HepG2 (cell line): Measurements from ENCODE around the gene STX8.

Source experiments
- ATF1 ChIP-seq: IDR thresholded peaks from 2 replicates; pipeline ENCODE4 v1.6.1; 2016; ENCODE audit warnings: mild to moderate bottlenecking, control low read depth
- CREB1 ChIP-seq, 2 experiments: fragments of 450-650 bp in 1 of 2; IDR thresholded peaks; 2 replicates each; pipeline ENCODE4 v1.6.1; 2016 to 2017; ENCODE audit warnings: control low read depth in 1 of 2, mild to moderate bottlenecking in 1 of 2, missing compliant biosample characterization in 1 of 2, missing genetic modification characterization in 1 of 2
- ISX ChIP-seq: sonication (generic); formaldehyde crosslinking; conservative IDR thresholded peaks from 2 replicates; pipeline ENCODE4 v1.5.0; 2020; ENCODE audit warnings: missing genetic modification reagents
- MYC ChIP-seq: sonication (generic); formaldehyde crosslinking; IDR thresholded peaks from 2 replicates; pipeline ENCODE4 v1.9.0; 2021; ENCODE audit warnings: missing genetic modification reagents, borderline replicate concordance
- MZF1 ChIP-seq: sonication (generic); formaldehyde crosslinking; IDR thresholded peaks from 2 replicates; pipeline ENCODE4 v1.8.1; 2023; ENCODE audit warnings: mild to moderate bottlenecking, missing genetic modification reagents, borderline replicate concordance
- RAD21 ChIP-seq: fragments of 450-650 bp; formaldehyde crosslinking; IDR thresholded peaks from 2 replicates; pipeline ENCODE4 v1.5.0; 2020; ENCODE audit warnings: mild to moderate bottlenecking
- RARG ChIP-seq: sonication (generic); formaldehyde crosslinking; IDR thresholded peaks from 2 replicates; pipeline ENCODE4 v1.4.0; 2020; ENCODE audit warnings: low read depth, mild to moderate bottlenecking, missing genetic modification reagents
- ZNF629 ChIP-seq: sonication (generic); formaldehyde crosslinking; conservative IDR thresholded peaks from 2 replicates; pipeline ENCODE4 v1.5.0; 2020; ENCODE audit warnings: missing genetic modification reagents
- ZNF776 ChIP-seq: sonication (generic); formaldehyde crosslinking; IDR thresholded peaks from 2 replicates; pipeline ENCODE4 v1.4.0; 2020; ENCODE audit warnings: mild to moderate bottlenecking, missing genetic modification reagents
- TF ChIP-seq, protein P1 (sequence below): sonication (generic); formaldehyde crosslinking; IDR thresholded peaks from 2 replicates; pipeline ENCODE4 v1.8.1; 2023; ENCODE audit warnings: missing genetic modification reagents, inconsistent platforms, borderline replicate concordance
- TF ChIP-seq, protein P2 (sequence below): sonication (generic); formaldehyde crosslinking; IDR thresholded peaks from 2 replicates; pipeline ENCODE4 v1.9.0; 2021; ENCODE audit warnings: mild to moderate bottlenecking, missing genetic modification reagents
- TF ChIP-seq, protein P3 (sequence below): sonication (generic); formaldehyde crosslinking; IDR thresholded peaks from 2 replicates; pipeline ENCODE4 v1.4.0; 2020; ENCODE audit warnings: missing genetic modification reagents
- TF ChIP-seq, protein P4 (sequence below): sonication (generic); formaldehyde crosslinking; IDR thresholded peaks from 2 replicates; pipeline ENCODE4 v1.5.0; 2020; ENCODE audit warnings: mild to moderate bottlenecking, missing genetic modification reagents, moderate library complexity

DNA sequence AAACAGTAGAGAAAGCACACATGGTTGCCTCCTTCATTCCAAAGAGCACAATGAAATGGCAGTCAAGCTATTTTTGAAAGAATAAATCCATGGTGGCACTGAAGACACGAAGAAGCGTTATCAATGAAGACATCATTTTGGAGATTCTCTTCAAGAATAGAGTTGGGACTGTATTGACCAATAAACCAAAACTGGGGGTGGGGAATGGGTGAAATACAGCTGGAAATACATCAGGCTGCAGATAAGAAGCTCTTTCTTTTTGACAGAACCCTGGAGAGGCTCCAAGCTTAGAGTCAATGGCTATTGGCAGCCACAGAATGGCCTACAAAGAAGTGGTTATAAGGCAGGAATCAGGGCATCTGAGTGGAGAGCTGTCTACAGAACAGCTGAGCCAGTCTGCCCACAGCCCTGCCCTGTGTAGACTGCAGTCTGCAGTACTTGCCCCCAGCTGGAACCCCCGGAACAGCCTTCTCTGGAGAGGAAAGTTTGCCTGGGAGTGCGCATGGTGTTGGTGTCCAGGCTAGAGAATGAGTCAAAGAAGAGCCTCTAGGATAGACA lies 100.4 kb downstream of the STX8 start:
- TF ChIP-seq RARG (CRISPR knock-in tag) (no peak), ZNF776 (CRISPR knock-in tag) (no peak), ISX (CRISPR knock-in tag) (no peak), ZNF629 (CRISPR knock-in tag) (no peak), MZF1 (no peak), MYC (CRISPR knock-in tag) (no peak), ATF1 (CRISPR knock-in tag) (no peak), RAD21 (CRISPR knock-in tag) (no peak), CREB1 (IDR thresholded peaks at IDR 0.05) (no peak), CREB1 (CRISPR knock-in tag; IDR thresholded peaks at IDR 0.05) (no peak)
- TF ChIP-seq, protein P1, sequence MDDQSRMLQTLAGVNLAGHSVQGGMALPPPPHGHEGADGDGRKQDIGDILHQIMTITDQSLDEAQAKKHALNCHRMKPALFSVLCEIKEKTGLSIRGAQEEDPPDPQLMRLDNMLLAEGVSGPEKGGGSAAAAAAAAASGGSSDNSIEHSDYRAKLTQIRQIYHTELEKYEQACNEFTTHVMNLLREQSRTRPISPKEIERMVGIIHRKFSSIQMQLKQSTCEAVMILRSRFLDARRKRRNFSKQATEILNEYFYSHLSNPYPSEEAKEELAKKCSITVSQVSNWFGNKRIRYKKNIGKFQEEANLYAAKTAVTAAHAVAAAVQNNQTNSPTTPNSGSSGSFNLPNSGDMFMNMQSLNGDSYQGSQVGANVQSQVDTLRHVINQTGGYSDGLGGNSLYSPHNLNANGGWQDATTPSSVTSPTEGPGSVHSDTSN, result no peak
- TF ChIP-seq, protein P2, sequence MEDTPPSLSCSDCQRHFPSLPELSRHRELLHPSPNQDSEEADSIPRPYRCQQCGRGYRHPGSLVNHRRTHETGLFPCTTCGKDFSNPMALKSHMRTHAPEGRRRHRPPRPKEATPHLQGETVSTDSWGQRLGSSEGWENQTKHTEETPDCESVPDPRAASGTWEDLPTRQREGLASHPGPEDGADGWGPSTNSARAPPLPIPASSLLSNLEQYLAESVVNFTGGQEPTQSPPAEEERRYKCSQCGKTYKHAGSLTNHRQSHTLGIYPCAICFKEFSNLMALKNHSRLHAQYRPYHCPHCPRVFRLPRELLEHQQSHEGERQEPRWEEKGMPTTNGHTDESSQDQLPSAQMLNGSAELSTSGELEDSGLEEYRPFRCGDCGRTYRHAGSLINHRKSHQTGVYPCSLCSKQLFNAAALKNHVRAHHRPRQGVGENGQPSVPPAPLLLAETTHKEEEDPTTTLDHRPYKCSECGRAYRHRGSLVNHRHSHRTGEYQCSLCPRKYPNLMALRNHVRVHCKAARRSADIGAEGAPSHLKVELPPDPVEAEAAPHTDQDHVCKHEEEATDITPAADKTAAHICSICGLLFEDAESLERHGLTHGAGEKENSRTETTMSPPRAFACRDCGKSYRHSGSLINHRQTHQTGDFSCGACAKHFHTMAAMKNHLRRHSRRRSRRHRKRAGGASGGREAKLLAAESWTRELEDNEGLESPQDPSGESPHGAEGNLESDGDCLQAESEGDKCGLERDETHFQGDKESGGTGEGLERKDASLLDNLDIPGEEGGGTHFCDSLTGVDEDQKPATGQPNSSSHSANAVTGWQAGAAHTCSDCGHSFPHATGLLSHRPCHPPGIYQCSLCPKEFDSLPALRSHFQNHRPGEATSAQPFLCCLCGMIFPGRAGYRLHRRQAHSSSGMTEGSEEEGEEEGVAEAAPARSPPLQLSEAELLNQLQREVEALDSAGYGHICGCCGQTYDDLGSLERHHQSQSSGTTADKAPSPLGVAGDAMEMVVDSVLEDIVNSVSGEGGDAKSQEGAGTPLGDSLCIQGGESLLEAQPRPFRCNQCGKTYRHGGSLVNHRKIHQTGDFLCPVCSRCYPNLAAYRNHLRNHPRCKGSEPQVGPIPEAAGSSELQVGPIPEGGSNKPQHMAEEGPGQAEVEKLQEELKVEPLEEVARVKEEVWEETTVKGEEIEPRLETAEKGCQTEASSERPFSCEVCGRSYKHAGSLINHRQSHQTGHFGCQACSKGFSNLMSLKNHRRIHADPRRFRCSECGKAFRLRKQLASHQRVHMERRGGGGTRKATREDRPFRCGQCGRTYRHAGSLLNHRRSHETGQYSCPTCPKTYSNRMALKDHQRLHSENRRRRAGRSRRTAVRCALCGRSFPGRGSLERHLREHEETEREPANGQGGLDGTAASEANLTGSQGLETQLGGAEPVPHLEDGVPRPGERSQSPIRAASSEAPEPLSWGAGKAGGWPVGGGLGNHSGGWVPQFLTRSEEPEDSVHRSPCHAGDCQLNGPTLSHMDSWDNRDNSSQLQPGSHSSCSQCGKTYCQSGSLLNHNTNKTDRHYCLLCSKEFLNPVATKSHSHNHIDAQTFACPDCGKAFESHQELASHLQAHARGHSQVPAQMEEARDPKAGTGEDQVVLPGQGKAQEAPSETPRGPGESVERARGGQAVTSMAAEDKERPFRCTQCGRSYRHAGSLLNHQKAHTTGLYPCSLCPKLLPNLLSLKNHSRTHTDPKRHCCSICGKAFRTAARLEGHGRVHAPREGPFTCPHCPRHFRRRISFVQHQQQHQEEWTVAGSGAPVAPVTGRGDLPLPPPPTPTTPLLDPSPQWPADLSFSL (CRISPR knock-in tag), result no peak
- TF ChIP-seq, protein P3, sequence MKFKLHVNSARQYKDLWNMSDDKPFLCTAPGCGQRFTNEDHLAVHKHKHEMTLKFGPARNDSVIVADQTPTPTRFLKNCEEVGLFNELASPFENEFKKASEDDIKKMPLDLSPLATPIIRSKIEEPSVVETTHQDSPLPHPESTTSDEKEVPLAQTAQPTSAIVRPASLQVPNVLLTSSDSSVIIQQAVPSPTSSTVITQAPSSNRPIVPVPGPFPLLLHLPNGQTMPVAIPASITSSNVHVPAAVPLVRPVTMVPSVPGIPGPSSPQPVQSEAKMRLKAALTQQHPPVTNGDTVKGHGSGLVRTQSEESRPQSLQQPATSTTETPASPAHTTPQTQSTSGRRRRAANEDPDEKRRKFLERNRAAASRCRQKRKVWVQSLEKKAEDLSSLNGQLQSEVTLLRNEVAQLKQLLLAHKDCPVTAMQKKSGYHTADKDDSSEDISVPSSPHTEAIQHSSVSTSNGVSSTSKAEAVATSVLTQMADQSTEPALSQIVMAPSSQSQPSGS (CRISPR knock-in tag), result no peak
- TF ChIP-seq, protein P4, sequence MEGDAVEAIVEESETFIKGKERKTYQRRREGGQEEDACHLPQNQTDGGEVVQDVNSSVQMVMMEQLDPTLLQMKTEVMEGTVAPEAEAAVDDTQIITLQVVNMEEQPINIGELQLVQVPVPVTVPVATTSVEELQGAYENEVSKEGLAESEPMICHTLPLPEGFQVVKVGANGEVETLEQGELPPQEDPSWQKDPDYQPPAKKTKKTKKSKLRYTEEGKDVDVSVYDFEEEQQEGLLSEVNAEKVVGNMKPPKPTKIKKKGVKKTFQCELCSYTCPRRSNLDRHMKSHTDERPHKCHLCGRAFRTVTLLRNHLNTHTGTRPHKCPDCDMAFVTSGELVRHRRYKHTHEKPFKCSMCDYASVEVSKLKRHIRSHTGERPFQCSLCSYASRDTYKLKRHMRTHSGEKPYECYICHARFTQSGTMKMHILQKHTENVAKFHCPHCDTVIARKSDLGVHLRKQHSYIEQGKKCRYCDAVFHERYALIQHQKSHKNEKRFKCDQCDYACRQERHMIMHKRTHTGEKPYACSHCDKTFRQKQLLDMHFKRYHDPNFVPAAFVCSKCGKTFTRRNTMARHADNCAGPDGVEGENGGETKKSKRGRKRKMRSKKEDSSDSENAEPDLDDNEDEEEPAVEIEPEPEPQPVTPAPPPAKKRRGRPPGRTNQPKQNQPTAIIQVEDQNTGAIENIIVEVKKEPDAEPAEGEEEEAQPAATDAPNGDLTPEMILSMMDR (CRISPR knock-in tag), result no peak
